Stimulated activated CD4-positive, alpha-beta T cell treated with anti-CD3 and anti-CD28 coated beads, Interleukin-15, amount 100 ng/mL, for 24 hours (primary cell): ENCODE results near the gene ZNF416.

Experiments used
- DNase-seq: peaks from one replicate; pipeline ENCODE4 v3.0.0-alpha.2; 2020

The ZNF416 gene

GRCh38 chr19:57558525-57558924 is 20.2 kb downstream of the ZNF416 start:
- DNase-seq, result no peak

DNA sequence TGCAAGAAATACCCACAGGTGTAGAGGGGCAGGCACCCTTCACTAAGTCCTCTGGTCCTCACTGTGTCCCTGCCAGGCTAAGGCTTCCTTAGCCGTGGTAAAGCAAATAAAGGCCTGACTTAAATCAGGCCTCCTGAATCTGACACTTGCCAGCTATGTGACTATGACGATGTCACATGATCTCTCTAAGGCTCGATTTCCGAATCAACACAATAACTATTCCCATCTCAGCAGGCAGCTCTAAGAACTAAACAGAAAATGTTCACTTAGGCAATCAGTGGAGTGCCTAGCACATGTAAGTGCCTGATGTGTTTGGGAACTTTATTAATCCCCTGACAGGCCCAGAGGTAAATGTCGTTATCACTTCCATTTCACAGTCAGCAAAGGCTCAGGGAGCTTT is 21.1 kb downstream of the ZNF416 start:
- no peak for DNase-seq

- DNase-seq, result no peak
These were observed 26.3 kb downstream of the ZNF416 start for GRCh38 chr19:57552432-57552831.

DNA sequence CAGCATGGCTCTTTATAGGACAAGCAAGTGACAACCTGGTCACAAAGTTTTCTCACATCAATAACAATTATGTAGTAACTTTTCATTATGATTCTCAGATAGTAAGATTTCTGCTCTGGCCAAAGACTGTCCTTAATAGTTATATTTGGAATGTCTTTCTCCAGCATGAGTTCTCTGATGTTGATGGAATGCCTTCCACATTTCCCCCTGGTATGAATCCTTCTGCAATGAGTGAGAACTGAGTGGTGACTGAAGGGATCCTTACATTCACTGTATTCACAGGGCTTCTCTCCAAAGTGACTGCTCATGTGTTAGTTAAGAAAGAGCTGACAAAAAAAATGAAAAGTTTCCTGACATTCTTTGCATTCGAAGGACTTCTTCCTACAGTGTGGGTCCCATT is 32.2 kb downstream of the ZNF416 start:
- DNase-seq, result no peak

GRCh38 chr19:57537953-57538547 is 40.7 kb downstream of the ZNF416 start:
- no peak for DNase-seq

GRCh38 chr19:57527136-57527881 is 51.4 kb downstream of the ZNF416 start, which contains the start of gene ZNF549:
ZNF549 (plus strand) TSS chr19:57527356; CDS start chr19:57527574, 218 bp downstream.
- peak; percentile 91 for DNase-seq
